ENCODE measurements around the gene C5orf52.

DNA sequence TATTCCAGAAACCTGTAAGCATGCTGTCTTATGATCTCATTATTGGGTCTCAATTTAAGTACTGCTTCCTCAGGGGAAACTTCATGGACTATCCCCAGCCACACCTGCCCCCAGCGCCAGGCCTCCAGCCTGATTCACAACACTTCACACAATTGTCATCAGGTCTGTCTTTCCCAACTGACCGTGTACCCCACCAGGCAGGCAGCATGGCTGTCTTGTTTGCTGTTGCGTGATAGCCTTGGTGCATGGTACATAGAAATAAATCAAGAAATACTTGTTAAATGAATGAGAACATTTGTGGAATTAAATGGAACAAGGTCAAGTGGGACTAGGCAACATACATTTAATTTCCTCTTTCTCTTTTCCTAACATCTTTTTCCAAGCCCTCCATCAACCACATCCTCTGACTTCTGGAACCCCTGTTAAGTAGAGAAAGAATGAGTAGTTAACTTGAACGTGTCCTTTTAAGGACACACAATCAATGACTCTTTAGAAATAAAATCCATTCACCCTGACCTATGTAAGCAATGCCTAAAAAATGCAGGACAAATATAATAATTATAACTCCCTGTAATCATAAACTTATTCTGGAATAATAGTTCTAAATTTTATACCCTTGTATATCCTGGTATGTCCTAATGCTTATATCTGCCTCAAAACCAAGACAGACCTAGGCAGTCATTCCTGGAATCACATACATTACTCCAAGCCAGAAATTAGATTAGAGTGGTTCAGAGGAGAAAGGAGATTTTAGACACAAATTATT lies 42.7 kb downstream of the C5orf52 start:
- no peak for TF ChIP-seq POLR2A (IDR thresholded peaks at IDR 0.05)
- TF ChIP-seq, protein P1, sequence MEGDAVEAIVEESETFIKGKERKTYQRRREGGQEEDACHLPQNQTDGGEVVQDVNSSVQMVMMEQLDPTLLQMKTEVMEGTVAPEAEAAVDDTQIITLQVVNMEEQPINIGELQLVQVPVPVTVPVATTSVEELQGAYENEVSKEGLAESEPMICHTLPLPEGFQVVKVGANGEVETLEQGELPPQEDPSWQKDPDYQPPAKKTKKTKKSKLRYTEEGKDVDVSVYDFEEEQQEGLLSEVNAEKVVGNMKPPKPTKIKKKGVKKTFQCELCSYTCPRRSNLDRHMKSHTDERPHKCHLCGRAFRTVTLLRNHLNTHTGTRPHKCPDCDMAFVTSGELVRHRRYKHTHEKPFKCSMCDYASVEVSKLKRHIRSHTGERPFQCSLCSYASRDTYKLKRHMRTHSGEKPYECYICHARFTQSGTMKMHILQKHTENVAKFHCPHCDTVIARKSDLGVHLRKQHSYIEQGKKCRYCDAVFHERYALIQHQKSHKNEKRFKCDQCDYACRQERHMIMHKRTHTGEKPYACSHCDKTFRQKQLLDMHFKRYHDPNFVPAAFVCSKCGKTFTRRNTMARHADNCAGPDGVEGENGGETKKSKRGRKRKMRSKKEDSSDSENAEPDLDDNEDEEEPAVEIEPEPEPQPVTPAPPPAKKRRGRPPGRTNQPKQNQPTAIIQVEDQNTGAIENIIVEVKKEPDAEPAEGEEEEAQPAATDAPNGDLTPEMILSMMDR (IDR thresholded peaks at IDR 0.05): no peak
- no peak for TF ChIP-seq POLR2AphosphoS5 (IDR thresholded peaks at IDR 0.05)

All from breast epithelium (tissue), 3 donors.